ENCODE results near the gene OPTC. TPM values are rescaled to one million over a fixed set of nuclear protein-coding genes. Genes with fewer than 3 reads are reported as not detected.
A peak's percentile ranks its signal among the peaks of the same experiment; 100 is the strongest.

The OPTC gene
- total and polyA plus RNA-seq, 8 donors: not detected

GRCh38 chr1:203462143-203462542 is 31.8 kb upstream of the OPTC start:
- peaks cover 0 to 7% (median 0%) of the 10 kb centered on the region in 3 donors for H3K27me3 ChIP-seq

GRCh38 chr1:203462878-203463277 is 31.1 kb upstream of the OPTC start:
- DNase-seq: no peak
- Histone ChIP-seq H3K4me3 (no peak overlapping the region), H3K27ac (peak overlapping the region in 4 of 5 donors; percentile 73 to 83 (median 81)), H3K4me1 (peaks cover 16 to 54% (median 35%) of the 10 kb centered on the region in 4 donors), H3K36me3 (no peaks in the 10 kb centered on the region), H3K27me3 (peaks cover 0 to 7% (median 0%) of the 10 kb centered on the region in 3 donors), H3K9me3 (no peaks in the 10 kb centered on the region)
- intact Hi-C loops (cut with DNase I; ENCODE audit: low total_unique reads): no loop called here
- WGBS, 5 donors: 73 to 87% (median 79%) methylated on average over 6 of the region's 6 CpGs
- TF ChIP-seq POLR2AphosphoS5 (IDR thresholded peaks at IDR 0.05): no peak
- no peak for TF ChIP-seq POLR2A (IDR thresholded peaks at IDR 0.05)
- no peak for TF ChIP-seq EP300 (IDR thresholded peaks at IDR 0.05)
- TF ChIP-seq CTCF (IDR thresholded peaks at IDR 0.05): no peak

More at GRCh38 chr1:203462143-203462542, 31.8 kb upstream of the OPTC start:
- WGBS, 5 donors: 94 to 100% (median 100%) methylated on average over 1 of the region's 1 CpG
- Histone ChIP-seq H3K4me3 (no peak overlapping the region), H3K36me3 (no peaks in the 10 kb centered on the region), H3K9me3 (no peaks in the 10 kb centered on the region), H3K27ac (no peak overlapping the region), H3K4me1 (peaks cover 16 to 47% (median 33%) of the 10 kb centered on the region in 4 donors)
- TF ChIP-seq EP300 (IDR thresholded peaks at IDR 0.05) (no peak), POLR2AphosphoS5 (IDR thresholded peaks at IDR 0.05) (no peak), POLR2A (IDR thresholded peaks at IDR 0.05) (no peak), CTCF (IDR thresholded peaks at IDR 0.05) (no peak)
- intact Hi-C loops (cut with DNase I; ENCODE audit: low total_unique reads): no loop called here
- DNase-seq: no peak

GRCh38 chr1:203463469-203464062 is 30.4 kb upstream of the OPTC start:
- intact Hi-C loops (cut with DNase I; ENCODE audit: low total_unique reads): no loop called here
- peaks cover 0 to 7% (median 0%) of the 10 kb centered on the region in 3 donors for H3K27me3 ChIP-seq
- H3K4me1 ChIP-seq: peaks cover 16 to 54% (median 35%) of the 10 kb centered on the region in 4 donors
- H3K9me3 ChIP-seq: no peaks in the 10 kb centered on the region
- WGBS, 5 donors: 54 to 73% (median 68%) methylated on average over 7 of the region's 7 CpGs
- H3K27ac ChIP-seq: peak overlapping the region in 4 of 5 donors; percentile 73 to 83 (median 81)
- no peak overlapping the region for H3K4me3 ChIP-seq
- peak in 1 of 2 donors; percentile 79 for DNase-seq
- no peaks in the 10 kb centered on the region for H3K36me3 ChIP-seq
- TF ChIP-seq CTCF (IDR thresholded peaks at IDR 0.05) (peak in 1 of 7 experiments; percentile 20), POLR2AphosphoS5 (IDR thresholded peaks at IDR 0.05) (no peak)

GRCh38 chr1:203464226-203464625 is 29.7 kb upstream of the OPTC start:
- Histone ChIP-seq H3K4me1 (peaks cover 16 to 54% (median 35%) of the 10 kb centered on the region in 4 donors), H3K4me3 (no peak overlapping the region), H3K36me3 (no peaks in the 10 kb centered on the region), H3K27me3 (peaks cover 0 to 7% (median 0%) of the 10 kb centered on the region in 3 donors), H3K27ac (peak overlapping the region in 4 of 5 donors; percentile 73 to 83 (median 81)), H3K9me3 (no peaks in the 10 kb centered on the region)
- TF ChIP-seq POLR2AphosphoS5 (IDR thresholded peaks at IDR 0.05) (no peak), POLR2A (IDR thresholded peaks at IDR 0.05) (no peak), CTCF (IDR thresholded peaks at IDR 0.05) (no peak), EP300 (IDR thresholded peaks at IDR 0.05) (no peak)
- intact Hi-C loops (cut with DNase I; ENCODE audit: low total_unique reads): no loop called here
- WGBS, 5 donors: 62 to 76% (median 71%) methylated on average over 5 of the region's 5 CpGs
- DNase-seq: no peak

Data from stomach (tissue), 9 donors.